Stimulated activated CD8-positive, alpha-beta memory T cell treated with anti-CD3 and anti-CD28 coated beads, Interleukin-4, amount 100 ng/mL, for 4 hours (primary cell): ENCODE data around the gene ROCK1.
"Not testable (repeated sequence)": the region's sequence is repeated elsewhere in the genome, so short reads cannot be mapped to it uniquely, and the experiment has no call there.

Experiments
- DNase-seq, 2 donors: peaks; one replicate each; pipeline ENCODE4 v3.0.0-alpha.2; 2020; ENCODE audit warnings: low read depth in 2 of 2, low spot score in 1 of 2

Gene ROCK1

GRCh38 chr18:21054252-21054821 is 57.3 kb downstream of the ROCK1 start:
- DNase-seq, result no peak

GRCh38 chr18:21053127-21053526 is 58.5 kb downstream of the ROCK1 start:
- no peak for DNase-seq

- no peak for DNase-seq
Observed at GRCh38 chr18:21052385-21052784, 59.2 kb downstream of the ROCK1 start.

- DNase-seq, result no peak
Observed at GRCh38 chr18:21051620-21052019, 60.0 kb downstream of the ROCK1 start.

- no peak for DNase-seq
Observed at GRCh38 chr18:21049306-21049705, 62.3 kb downstream of the ROCK1 start.

- no peak for DNase-seq
Observed at GRCh38 chr18:21047126-21047525, 64.5 kb downstream of the ROCK1 start.

GRCh38 chr18:21040466-21040865 is 71.1 kb downstream of the ROCK1 start:
- DNase-seq, result no peak

GRCh38 chr18:21038201-21038600 is 73.4 kb downstream of the ROCK1 start:
- DNase-seq, result no peak

- DNase-seq, result no peak
Observed at GRCh38 chr18:21031845-21032244, 79.8 kb downstream of the ROCK1 start.

GRCh38 chr18:21018257-21018656 is 93.4 kb downstream of the ROCK1 start:
- DNase-seq, result not testable (repeated sequence)

- no peak for DNase-seq
Observed at GRCh38 chr18:21012308-21012707, 99.3 kb downstream of the ROCK1 start.

- no peak for DNase-seq
Observed at GRCh38 chr18:21004726-21005125, 106.9 kb downstream of the ROCK1 start.

GRCh38 chr18:21000667-21001066 is 110.9 kb downstream of the ROCK1 start:
- no peak for DNase-seq

- DNase-seq, result no peak
Observed at GRCh38 chr18:20997371-20997770, 114.2 kb downstream of the ROCK1 start.

GRCh38 chr18:20996418-20996817 is 115.2 kb downstream of the ROCK1 start:
- DNase-seq, result no peak

GRCh38 chr18:20988726-20989125 is 122.9 kb downstream of the ROCK1 start:
- no peak for DNase-seq

GRCh38 chr18:20975077-20975476 is 136.5 kb downstream of the ROCK1 start:
- DNase-seq, result no peak

GRCh38 chr18:20971886-20972267 is 139.7 kb downstream of the ROCK1 start:
- DNase-seq, result no peak

GRCh38 chr18:20966795-20967194 is 144.8 kb downstream of the ROCK1 start:
- no peak for DNase-seq

GRCh38 chr18:20963027-20963426 is 148.6 kb downstream of the ROCK1 start:
- DNase-seq, result no peak

- DNase-seq, result no peak
Observed at GRCh38 chr18:20960735-20961134, 150.9 kb downstream of the ROCK1 start.

- DNase-seq, result not testable (repeated sequence)
Observed at GRCh38 chr18:20950827-20951226, 160.8 kb downstream of the ROCK1 start.
